GM21737 (cell line): ENCODE measurements around the gene TLCD2.
A peak's percentile ranks its signal among the peaks of the same experiment; 100 is the strongest.
"Not testable (repeated sequence)": the region's sequence is repeated elsewhere in the genome, so short reads cannot be mapped to it uniquely, and the experiment has no call there.

Experiments
- ATAC-seq: cut with Tn5 transposase; IDR thresholded peaks from one replicate; pipeline ENCODE4 v1.9.1; 2021; ENCODE audit warnings: mild to moderate bottlenecking, moderate library complexity; ENCODE audit not compliant: unreplicated experiment

Gene TLCD2

DNA sequence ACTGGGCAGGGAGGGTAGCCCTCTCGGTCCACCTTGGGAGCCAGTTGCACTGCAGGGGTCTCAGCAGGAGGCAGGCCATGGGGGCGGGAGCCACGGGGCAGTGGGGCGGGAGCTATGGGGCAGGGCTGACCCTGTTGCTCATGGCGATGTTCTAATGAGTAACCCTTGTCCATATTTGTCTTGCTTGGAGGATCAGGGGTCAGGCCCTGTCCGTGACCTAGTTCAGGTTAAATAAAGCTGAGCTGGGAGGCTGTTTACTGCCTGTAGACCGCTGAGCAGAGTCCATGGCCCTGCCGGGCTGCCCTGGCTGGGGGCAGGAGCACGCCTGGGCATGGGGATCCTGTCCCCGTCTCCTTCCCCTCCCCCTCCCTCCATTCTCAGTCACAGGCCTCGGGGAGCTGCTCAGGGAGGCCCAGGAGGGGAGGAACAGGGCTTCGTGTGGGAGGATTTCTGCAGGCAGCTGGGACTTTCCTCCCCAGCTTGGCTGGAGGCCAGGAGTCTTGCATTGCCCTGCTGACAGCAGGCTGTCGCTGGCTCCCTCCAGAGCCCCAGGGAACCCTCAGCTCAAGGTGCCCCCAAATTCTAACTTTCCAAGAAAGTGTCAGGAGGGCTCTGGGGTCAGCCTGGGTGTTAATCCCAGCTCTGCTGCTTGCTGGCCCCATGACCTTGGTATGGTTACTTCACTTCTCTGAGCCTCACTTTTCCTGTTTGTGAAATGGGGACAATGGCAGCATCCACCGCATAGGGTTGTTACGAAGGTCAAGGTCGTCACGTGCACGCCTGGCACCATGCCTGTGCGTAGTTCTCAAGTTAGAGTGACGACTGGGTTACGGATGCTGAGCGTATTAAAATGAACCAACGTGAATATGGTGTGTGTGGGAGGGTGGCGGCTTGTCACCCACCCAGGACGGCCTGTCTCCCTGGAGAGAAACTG is 26.4 kb upstream of the TLCD2 start:
- ATAC-seq = no peak

DNA sequence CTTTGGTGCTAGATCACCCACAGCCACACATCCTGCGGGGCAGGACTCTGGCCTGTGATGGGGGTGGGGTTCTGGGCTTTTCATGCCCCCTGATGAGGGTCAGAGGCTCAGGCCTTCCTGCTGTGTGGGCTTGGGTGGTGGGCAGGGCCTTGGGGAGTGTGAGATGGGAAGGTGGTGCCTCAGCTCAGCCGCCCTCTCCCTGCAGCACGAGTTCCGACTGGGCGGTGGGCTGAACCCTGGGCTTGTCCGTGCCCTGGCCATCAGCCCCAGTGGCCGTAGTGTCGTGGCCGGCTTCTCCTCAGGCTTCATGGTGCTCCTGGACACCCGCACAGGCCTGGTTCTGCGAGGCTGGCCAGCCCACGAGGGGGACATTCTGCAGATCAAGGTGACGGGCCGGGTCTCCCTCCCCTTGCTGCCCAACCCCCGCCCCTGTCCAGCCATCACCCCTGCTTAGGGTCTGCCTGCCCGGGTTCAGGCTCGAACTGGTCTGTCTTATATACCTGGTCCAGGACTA is 25.7 kb upstream of the TLCD2 start:
- no peak for ATAC-seq

DNA sequence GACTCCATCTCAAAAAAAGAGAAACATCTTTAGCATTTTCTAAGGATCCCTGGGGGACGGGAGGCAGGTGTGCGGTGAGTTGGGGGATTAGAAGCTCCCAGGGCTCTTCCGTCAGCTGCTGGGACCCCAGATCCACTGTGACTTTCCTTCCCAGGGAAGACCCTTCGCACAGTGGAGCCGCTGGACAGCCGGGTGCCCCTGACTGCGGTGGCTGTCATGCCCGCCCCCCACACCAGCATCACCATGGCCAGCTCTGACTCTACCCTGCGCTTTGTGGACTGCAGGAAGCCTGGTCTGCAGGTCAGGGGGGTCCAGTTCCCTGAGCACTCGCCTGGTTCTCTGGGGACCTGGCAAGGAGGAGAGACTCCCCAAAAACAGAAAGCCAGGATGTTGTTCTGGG is 25.2 kb upstream of the TLCD2 start:
- no peak for ATAC-seq

DNA sequence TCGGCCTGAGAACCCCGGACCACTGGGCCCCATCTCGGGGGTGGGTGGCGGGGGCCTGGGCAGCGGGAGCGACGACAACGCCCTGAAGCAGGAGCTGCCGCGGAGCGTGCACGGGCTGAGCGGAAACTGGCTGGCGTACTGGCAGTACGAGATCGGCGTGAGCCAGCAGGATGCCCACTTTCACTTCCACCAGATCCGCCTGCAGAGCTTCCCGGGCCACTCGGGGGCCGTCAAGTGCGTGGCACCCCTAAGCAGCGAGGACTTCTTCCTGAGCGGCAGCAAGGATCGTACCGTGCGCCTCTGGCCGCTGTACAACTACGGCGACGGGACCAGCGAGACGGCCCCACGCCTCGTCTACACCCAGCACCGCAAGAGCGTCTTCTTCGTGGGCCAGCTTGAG is 23.6 kb upstream of the TLCD2 start:
- ATAC-seq = no peak

DNA sequence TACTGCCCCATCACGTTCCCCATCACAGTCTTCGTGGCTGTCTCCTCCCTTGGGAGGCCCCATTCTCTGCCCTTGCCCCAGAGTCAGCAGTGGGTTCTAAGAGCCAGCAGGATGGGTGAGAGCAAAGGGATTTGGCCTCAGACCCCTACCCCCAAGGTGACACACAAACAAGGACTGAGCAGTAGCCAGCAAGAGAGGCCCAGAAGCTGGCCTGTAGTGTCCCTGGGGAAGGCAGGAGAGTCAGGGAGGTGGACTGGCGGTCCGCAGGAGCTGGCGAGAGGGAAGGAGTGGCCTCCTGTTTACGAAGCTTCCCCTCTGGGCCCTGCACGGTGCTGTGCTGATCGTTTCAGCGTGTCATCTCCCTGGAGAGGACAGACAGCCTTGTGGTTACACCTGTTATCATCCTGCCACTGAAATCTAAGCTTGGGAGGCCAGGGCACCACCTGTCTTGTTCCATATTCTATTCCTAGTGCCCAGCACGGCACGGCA is 22.7 kb upstream of the TLCD2 start:
- ATAC-seq = no peak

DNA sequence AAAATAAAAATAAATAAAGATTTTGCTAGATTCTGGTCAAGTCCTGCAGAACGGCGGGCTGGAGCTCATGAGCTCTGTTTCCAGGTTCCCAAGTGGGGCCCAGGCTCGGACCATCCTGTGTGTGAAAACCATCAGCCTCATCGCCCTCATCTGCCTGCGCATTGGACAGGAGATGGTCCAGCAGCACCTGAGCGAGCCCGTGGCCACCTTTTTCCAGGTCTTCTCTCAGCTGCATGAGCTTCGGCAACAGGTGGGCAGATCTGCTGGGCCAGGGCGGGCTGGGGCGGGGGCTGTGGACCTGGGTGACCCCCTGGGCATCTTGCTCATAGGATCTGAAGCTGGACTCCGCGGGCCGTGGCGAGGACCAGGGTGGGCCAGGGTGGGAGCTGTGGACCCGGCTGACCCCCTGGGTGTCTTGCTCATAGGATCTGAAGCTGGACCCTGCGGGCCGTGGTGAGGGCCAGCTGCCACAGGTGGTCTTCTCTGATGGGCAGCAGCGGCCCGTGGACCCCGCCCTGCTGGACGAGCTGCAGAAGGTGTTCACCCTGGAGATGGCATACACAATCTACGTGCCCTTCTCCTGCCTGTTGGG is 22.2 kb upstream of the TLCD2 start:
- ATAC-seq = no peak

DNA sequence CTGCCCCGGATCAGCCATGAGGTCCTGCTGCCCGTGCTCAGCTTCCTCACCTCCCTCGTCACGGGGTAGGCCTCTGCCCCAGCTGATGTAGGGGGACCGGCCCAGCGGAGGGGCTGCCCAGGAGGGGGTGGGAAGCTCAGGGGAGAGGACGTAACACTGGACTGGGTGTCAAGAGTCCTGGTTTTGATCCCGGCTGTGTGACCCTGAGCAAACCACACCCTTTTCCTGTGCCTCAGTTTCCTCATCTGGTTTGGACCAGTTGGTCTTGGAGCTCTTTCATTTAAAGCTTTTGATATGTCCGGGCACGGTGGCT is 21.0 kb upstream of the TLCD2 start:
- no peak for ATAC-seq

DNA sequence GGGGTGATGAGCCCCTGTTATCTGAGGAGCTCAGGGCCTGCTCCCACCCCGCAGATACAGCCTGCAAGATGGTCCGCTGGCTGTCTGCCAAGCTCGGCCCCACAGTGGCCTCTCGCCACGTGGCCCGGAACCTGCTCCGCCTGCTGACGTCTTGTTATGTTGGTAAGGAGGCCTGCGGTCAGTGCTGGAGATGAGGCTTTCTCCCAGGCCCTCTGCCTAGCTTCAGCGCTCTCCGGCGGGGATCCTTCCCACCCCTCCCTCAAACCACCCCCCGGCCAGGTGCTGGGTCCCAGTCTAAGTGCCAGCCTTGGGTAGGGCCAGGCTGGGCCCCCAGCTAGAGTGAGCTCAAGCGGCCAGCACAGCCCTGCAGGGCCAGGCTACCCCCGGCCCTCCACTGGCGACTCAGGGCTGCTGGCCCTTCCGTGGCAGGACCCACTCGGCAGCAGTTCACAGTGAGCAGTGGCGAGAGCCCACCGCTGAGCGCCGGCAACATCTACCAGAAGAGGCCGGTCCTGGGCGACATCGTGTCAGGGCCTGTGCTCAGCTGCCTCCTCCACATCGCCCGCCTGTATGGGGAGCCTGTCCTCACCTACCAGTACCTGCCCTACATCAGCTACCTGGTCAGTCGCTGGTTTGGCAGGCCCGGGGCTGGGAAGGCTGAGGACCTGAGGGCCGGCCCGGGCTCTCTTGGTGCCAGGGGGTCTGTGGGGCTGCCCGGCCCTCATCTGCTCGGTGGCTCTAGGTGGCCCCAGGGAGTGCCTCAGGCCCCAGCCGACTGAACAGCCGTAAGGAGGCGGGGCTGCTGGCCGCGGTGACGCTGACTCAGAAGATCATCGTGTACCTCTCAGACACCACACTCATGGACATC is 20.4 kb upstream of the TLCD2 start:
- no peak for ATAC-seq

DNA sequence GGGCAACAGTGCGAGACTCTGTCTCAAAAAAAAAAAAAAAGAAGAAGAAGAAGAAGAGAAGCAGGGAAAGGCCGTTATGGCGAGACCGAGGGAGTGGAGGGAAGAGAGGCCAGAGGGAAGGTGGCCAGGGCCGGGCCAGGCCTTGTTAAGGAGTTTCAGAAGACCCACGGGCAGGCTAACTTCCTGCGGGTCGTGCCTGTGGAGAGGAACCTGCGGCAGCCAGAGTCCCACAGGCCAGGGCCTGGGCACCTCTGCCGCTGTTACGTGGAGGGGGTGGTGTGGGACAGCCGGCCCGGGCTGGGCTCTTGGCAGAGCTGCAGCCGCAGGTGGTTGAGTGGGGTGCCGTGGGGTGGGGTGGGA is 19.8 kb upstream of the TLCD2 start:
- no peak for ATAC-seq

DNA sequence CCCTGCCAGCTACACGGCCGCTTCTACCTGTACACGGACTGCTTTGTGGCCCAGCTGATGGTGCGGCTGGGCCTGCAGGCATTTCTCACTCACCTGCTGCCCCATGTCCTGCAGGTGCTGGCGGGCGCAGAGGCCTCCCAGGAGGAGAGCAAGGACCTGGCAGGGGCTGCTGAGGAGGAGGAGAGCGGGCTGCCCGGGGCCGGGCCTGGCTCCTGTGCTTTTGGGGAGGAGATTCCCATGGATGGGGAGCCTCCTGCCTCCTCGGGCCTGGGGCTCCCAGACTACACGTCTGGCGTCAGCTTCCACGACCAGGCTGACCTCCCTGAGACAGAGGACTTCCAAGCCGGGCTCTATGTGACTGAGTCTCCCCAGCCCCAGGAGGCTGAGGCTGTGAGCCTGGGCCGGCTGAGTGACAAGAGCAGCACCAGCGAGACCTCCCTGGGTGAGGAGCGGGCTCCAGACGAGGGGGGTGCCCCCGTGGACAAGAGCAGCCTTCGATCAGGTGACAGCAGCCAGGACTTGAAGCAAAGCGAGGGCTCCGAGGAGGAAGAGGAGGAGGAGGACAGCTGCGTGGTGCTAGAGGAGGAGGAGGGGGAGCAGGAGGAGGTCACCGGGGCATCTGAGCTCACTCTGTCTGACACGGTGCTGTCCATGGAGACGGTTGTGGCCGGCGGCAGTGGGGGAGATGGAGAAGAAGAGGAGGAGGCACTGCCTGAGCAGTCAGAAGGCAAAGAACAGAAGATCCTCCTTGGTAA is 17.9 kb upstream of the TLCD2 start:
- ATAC-seq = no peak

DNA sequence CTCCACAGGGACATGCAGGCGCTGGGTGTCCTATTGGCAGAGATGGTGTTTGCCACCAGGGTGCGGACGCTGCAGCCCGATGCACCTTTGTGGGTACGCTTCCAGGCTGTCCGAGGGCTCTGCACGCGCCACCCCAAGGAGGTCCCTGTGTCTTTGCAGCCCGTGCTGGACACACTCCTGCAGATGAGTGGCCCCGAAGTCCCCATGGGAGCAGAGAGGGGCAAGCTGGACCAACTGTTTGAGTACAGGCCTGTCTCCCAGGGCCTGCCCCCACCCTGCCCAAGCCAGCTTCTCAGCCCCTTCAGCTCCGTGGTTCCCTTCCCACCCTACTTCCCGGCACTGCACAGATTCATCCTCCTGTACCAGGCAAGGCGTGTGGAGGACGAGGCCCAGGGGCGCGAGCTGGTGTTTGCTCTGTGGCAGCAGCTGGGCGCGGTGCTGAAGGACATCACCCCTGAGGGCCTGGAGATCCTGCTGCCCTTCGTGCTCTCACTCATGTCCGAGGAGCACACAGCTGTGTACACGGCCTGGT is 17.1 kb upstream of the TLCD2 start:
- ATAC-seq = no peak

DNA sequence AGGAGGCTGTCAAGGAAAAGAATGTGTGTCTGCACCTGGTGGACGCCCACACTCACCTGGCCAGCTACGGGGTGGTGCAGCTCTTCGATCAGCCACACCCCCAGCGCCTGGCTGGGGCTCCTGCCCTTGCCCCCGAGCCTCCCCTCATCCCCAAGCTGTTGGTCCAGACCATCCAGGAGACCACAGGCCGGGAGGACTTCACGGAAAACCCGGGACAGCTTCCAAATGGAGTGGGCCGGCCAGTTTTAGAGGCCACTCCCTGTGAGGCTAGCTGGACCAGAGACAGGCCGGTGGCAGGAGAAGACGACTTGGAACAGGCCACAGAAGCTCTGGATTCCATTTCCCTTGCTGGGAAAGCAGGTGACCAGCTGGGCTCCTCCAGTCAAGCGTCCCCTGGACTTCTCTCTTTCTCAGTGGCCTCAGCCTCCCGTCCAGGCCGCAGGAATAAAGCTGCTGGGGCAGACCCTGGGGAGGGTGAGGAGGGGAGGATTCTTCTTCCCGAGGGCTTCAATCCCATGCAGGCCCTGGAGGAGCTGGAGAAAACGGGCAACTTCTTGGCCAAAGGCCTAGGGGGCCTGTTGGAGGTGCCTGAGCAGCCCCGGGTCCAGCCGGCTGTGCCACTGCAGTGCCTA is 16.6 kb upstream of the TLCD2 start:
- ATAC-seq = no peak

DNA sequence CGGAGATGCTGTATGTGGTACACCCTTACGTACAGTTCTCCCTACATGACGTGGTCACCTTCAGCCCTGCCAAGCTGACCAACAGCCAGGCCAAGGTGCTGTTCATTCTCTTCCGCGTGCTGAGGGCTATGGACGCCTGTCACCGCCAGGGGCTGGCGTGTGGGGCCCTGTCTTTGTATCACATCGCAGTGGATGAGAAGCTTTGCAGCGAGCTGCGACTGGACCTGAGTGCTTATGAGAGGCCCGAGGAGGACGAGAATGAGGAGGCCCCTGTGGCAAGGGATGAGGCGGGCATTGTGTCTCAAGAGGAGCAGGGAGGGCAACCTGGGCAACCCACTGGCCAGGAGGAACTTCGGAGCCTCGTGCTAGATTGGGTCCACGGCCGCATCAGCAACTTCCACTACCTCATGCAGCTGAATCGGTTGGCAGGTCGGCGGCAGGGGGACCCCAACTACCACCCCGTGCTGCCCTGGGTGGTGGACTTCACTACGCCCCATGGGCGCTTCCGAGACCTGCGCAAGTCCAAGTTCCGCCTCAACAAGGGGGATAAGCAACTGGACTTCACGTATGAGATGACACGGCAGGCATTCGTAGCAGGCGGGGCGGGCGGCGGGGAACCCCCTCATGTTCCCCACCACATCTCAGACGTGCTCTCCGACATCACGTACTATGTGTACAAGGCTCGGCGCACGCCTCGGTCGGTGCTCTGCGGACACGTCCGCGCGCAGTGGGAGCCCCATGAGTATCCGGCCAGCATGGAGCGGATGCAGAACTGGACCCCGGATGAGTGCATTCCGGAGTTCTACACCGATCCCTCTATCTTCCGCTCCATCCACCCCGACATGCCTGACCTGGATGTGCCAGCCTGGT is 15.7 kb upstream of the TLCD2 start:
- no peak for ATAC-seq

DNA sequence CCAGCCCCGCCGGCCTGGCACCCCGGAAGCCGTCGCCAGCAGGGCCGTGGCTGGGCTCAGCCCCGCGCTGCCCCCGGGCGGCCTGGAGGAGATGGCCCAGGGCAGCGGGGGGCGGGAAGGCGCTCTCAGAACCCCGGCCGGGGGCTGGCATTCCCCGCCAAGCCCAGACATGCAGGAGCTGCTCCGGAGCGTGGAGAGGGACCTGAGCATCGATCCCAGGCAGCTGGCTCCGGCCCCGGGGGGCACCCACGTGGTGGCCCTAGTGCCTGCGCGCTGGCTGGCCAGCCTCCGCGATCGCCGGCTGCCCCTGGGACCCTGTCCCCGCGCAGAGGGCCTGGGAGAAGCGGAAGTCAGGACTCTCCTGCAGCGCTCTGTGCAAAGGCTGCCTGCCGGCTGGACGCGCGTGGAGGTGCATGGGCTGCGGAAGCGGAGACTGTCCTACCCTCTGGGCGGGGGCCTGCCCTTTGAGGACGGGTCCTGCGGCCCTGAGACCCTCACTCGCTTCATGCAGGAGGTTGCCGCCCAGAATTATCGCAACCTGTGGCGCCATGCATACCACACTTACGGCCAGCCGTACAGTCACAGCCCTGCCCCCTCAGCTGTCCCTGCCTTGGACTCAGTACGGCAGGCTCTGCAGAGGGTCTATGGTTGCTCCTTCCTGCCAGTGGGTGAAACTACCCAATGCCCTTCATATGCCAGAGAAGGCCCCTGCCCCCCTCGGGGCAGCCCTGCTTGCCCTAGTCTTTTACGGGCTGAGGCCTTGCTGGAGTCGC is 14.9 kb upstream of the TLCD2 start:
- peak; percentile 27 for ATAC-seq

DNA sequence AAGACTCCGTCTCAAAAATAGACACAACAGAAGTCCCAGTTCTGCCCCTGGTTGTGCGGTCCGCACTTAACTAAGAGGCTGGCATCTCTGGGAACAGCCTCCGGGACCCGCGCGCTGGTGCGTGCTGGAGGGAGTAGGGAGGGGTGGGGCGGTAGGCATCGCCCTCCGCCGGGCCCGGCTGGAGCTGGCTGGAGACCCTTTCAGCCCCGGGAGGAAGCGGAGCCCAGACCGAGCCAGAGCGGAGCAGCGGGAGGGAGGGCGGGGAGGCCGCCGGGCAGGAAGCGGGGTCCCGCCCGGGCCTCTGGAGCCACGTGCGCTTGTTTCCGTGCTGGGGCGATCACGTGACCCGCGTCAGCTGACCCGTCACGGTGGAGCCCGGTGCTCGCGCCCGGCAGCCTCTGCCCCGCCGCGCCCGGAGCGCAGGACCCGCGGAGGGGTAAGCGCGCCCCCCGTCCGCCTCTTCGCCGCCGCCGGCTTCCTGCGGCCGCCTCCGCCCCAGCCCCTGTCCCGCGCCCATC is 14.2 kb upstream of the TLCD2 start, which contains the start of gene WDR81:
Gene WDR81, plus strand, starts transcription at position 354 of the 518 bp plus-strand sequence. CDS start 256 bp downstream, outside the sequence.
- peak; percentile 54 for ATAC-seq

DNA sequence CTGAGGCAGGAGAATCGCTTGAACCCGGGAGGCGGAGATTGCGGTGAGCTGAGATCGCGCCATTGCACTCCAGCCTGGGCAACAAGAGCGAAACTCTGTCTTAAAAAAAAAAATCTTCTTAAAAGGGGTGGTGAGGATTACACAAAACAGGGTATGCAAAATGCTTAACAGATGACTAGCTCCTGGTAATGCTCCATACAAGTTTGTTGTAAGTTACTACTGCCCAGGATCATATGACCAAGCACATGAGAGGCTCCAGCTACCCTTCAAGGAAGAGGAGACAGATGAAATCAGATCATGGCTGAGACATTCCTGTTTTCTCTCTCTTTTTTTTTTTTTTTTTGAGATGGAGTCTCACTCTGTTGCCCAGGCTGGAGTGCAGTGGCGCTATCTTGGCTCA is 11.8 kb upstream of the TLCD2 start:
- not testable (repeated sequence) for ATAC-seq

DNA sequence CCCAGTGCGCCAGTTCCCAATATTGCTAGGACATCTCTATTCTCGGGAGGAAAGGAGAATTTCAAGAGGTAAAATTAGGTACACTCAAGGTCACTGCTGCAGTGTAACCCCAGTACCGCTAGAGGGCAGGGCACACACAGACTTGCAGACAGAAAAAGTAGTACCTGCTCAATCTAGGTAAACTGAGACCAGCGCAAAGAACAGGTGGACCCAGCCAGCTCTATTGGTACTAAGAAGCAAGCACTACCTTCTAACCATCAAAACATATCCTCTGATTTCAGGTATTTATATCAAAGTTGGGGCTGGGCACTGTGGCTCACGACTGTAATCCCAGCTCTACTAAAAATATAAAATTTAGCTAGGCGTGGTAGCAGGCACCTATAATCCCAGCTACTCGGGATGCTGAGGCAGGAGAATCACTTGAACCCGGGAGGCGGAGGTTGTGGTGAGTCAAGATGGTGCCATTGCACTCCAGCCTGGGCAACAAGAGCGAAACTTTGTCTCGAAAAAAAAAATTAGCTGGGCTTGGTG is 10.7 kb upstream of the TLCD2 start:
- ATAC-seq = no peak
